Thyroid gland (tissue), 4 donors: Measurements from ENCODE around the gene LAMC1.

Experiments used
- CTCF ChIP-seq, 6 experiments: fragments of 200-600 bp in 3 of 6; fragments of 450-650 bp in 3 of 6; sonication (generic) in 3 of 6; IDR thresholded peaks; one replicate each; pipeline ENCODE4 v1.5.1; 2016 to 2019; ENCODE audit warnings: antibody characterized with exemption in 6 of 6, mild to moderate bottlenecking in 2 of 6, inconsistent platforms in 1 of 6, moderate library complexity in 1 of 6
- POLR2A ChIP-seq, 2 donors: fragments of 450-650 bp; IDR thresholded peaks; one replicate each; pipeline ENCODE4 v1.6.1; 2017; ENCODE audit warnings: antibody characterized with exemption in 2 of 2, mild to moderate bottlenecking in 2 of 2, moderate library complexity in 1 of 2

GRCh38 chr1:183121609-183122008, 98.4 kb downstream of the LAMC1 start:
- TF ChIP-seq CTCF (IDR thresholded peaks at IDR 0.05) (no peak), POLR2A (IDR thresholded peaks at IDR 0.05) (no peak)
